ENCODE results near the gene VSTM2B.

DNA sequence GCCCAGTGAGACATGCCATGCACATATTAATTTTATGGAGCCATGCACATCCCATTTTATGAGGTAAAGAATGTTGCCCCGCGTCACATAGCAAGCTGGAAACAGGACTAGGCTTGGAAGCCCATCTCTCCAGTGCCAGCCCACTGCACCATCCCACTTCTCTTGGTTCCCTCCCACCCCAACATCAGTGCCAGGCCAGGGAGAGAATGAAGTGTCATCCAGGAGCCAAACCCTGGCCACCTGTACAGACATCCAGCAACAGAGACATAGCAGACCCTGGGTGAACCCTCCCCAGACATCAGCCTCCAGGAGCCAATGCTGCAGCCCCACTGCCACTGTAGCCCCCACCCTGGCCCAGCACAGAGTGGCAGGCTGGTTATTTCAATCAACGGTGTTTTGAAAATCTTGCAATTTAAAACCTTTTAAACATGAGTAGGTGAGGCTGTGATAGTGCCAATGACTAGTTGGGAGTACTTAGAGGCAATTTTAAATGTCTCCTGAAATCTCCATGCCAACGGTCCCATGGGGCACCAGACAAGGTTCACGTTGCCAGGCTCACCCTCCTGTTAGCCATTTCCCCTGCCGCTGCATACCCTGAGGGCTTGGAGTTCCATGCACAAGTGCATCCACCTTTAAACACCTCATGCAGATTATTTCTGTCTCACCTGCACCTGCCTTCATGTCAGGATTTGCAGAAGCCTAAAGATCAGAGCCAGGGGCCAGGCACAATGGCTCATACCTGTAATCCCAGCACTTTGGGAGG, 34.7 kb downstream of the VSTM2B start:
- TF ChIP-seq, protein P1, sequence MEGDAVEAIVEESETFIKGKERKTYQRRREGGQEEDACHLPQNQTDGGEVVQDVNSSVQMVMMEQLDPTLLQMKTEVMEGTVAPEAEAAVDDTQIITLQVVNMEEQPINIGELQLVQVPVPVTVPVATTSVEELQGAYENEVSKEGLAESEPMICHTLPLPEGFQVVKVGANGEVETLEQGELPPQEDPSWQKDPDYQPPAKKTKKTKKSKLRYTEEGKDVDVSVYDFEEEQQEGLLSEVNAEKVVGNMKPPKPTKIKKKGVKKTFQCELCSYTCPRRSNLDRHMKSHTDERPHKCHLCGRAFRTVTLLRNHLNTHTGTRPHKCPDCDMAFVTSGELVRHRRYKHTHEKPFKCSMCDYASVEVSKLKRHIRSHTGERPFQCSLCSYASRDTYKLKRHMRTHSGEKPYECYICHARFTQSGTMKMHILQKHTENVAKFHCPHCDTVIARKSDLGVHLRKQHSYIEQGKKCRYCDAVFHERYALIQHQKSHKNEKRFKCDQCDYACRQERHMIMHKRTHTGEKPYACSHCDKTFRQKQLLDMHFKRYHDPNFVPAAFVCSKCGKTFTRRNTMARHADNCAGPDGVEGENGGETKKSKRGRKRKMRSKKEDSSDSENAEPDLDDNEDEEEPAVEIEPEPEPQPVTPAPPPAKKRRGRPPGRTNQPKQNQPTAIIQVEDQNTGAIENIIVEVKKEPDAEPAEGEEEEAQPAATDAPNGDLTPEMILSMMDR (IDR thresholded peaks at IDR 0.05) = no peak
- no peak for TF ChIP-seq POLR2AphosphoS5 (IDR thresholded peaks at IDR 0.05; ENCODE audit: low read depth, low read length)
- no peak for TF ChIP-seq TCF12 (IDR thresholded peaks at IDR 0.05)
- TF ChIP-seq, protein P2, sequence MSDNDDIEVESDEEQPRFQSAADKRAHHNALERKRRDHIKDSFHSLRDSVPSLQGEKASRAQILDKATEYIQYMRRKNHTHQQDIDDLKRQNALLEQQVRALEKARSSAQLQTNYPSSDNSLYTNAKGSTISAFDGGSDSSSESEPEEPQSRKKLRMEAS (IDR thresholded peaks at IDR 0.05; ENCODE audit: low read depth) = no peak
- no peak for TF ChIP-seq JUND (IDR thresholded peaks at IDR 0.05)
- no peak for TF ChIP-seq RAD21 (IDR thresholded peaks at IDR 0.05; ENCODE audit: low read length)
- TF ChIP-seq EP300 (IDR thresholded peaks at IDR 0.05; ENCODE audit: borderline replicate concordance in 1 of 2, low read depth in 1 of 2, low read length in 1 of 2) = no peak
- TF ChIP-seq RFX5 (IDR thresholded peaks at IDR 0.05; ENCODE audit: low read length) = no peak
- no peak for TF ChIP-seq EZH2phosphoT487 (IDR thresholded peaks at IDR 0.05; ENCODE audit: borderline replicate concordance, low read depth)
- no peak for TF ChIP-seq GABPA (IDR thresholded peaks at IDR 0.05; ENCODE audit: low read depth)
- TF ChIP-seq, protein P3, sequence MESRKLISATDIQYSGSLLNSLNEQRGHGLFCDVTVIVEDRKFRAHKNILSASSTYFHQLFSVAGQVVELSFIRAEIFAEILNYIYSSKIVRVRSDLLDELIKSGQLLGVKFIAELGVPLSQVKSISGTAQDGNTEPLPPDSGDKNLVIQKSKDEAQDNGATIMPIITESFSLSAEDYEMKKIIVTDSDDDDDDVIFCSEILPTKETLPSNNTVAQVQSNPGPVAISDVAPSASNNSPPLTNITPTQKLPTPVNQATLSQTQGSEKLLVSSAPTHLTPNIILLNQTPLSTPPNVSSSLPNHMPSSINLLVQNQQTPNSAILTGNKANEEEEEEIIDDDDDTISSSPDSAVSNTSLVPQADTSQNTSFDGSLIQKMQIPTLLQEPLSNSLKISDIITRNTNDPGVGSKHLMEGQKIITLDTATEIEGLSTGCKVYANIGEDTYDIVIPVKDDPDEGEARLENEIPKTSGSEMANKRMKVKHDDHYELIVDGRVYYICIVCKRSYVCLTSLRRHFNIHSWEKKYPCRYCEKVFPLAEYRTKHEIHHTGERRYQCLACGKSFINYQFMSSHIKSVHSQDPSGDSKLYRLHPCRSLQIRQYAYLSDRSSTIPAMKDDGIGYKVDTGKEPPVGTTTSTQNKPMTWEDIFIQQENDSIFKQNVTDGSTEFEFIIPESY (IDR thresholded peaks at IDR 0.05; ENCODE audit: borderline replicate concordance, low read depth) = no peak
- no peak for TF ChIP-seq SIN3A (IDR thresholded peaks at IDR 0.05; ENCODE audit: borderline replicate concordance, low read depth, low read length)
- TF ChIP-seq MXI1 (IDR thresholded peaks at IDR 0.05; ENCODE audit: low read depth, low read length) = no peak
